ENCODE data around the gene PRDM16. TPM values are rescaled to one million over a fixed set of nuclear protein-coding genes. Genes with fewer than 3 reads are reported as not detected.

The PRDM16 gene
- total RNA-seq, 1 experiment from 2014 or later, result 0.04 TPM

DNA sequence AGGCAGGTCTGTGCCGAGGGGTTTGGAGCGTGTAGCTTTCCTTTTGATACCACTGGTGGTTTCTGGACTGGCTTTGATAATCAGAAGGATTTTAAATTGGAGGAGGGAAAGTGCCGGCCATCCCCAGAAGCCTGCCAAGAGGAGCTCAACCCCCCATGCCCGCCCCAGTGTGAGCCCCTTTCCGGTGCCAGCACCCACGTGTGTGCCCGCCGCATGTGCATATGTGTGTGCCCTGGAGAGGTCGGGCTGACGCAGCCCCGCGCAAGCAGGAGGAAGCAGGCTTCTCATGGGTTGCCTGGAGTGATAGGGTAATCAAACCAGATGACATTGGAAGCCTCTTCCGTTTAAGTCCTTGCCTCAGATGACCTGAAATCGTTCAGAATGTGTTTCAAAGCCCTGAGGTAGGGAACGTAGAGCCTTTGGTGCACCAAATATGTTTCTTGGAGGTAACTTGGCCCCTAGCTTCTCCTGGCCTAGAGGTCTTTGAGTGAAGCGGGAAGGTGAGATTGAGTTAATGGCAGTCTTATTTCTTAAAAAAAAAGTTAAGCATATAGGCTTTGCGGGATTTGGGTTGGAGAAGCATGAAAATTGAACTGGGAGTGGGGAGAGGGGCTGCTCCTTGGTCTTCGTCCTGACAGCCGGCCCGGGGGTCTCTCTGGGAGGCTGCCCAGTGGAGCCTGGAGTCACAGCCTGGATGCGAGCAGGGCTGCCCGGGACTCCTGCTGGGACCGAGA is 351.4 kb downstream of the PRDM16 start:
- ATAC-seq, result no peak
- ChIA-PET POLR2A (ENCODE audit: unreplicated experiment) (interaction anchor here (0.8 kb wide), 1 partner anchor 837 kb away, joined by 5 read pairs; no protein-coding TSS in a partner anchor), CTCF (interaction anchor here (0.6 kb wide), 3 partner anchors 107 to 307 kb away, joined by 5 to 6 read pairs (median 5); no protein-coding TSS in a partner anchor)
- Histone ChIP-seq H3K9me3 (ENCODE audit: low read length) (no peaks in the 10 kb centered on the region), H2AFZ (ENCODE audit: low read length) (no peak overlapping the region), H3K9ac (ENCODE audit: low read length) (no peak overlapping the region), H3F3A (ENCODE audit: low read length, unreplicated experiment) (no peaks in the 10 kb centered on the region), H3K27ac (ENCODE audit: low read length) (no peak overlapping the region), H3K4me3 (ENCODE audit: low read length) (no peak overlapping the region), H3K9me2 (replicated peaks; ENCODE audit: low read length) (no peaks in the 10 kb centered on the region), H3K36me3 (ENCODE audit: low read depth, low read length) (no peaks in the 10 kb centered on the region), H3K4me2 (ENCODE audit: low read length) (no peak overlapping the region), H3K4me1 (ENCODE audit: insufficient read depth, low read length) (peaks cover 15% of the 10 kb centered on the region), H3K27me3 (ENCODE audit: low read length) (peaks cover 91% of the 10 kb centered on the region), H3K79me2 (ENCODE audit: low read length) (no peaks in the 10 kb centered on the region), H4K20me1 (ENCODE audit: low read length) (no peaks in the 10 kb centered on the region)
- intact Hi-C loops (cut with micrococcal nuclease), result loop anchor here (5.0 kb wide), 1 partner anchor 1008 kb away; the partner anchor contains the start of gene PEX10
- BruUV-seq (replicated peaks), result no TSS peak
- DNase-seq, result no peak
- TF ChIP-seq, protein P1, sequence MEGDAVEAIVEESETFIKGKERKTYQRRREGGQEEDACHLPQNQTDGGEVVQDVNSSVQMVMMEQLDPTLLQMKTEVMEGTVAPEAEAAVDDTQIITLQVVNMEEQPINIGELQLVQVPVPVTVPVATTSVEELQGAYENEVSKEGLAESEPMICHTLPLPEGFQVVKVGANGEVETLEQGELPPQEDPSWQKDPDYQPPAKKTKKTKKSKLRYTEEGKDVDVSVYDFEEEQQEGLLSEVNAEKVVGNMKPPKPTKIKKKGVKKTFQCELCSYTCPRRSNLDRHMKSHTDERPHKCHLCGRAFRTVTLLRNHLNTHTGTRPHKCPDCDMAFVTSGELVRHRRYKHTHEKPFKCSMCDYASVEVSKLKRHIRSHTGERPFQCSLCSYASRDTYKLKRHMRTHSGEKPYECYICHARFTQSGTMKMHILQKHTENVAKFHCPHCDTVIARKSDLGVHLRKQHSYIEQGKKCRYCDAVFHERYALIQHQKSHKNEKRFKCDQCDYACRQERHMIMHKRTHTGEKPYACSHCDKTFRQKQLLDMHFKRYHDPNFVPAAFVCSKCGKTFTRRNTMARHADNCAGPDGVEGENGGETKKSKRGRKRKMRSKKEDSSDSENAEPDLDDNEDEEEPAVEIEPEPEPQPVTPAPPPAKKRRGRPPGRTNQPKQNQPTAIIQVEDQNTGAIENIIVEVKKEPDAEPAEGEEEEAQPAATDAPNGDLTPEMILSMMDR (conservative IDR thresholded peaks at IDR 0.05; ENCODE audit: low read depth, low read length), result no peak
- TF ChIP-seq EZH2 (IDR thresholded peaks at IDR 0.05; ENCODE audit: low read length, unreplicated experiment) (no peak), EZH2phosphoT487 (IDR thresholded peaks at IDR 0.05; ENCODE audit: borderline replicate concordance, low read length) (no peak)

DNA sequence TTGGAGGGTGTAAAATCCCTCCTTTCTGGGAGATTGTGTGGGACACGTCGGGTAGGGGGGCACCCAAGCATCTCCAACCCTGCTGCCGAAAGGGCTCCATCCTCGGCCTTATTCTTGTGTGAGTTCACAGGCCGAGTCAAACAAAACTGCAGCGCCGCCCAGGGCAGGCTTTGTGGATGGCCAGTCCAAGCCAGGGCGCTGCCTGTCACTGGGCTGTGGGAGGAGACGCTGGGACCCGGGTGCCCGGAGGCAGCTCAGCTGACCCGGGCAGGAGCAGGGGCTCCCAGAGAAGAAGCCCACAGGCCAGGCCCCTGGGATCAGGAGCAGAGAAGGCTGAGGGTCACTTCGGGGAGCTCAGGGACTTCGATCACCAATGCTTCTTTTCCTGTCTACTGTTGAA is 353.6 kb downstream of the PRDM16 start:
- H3K9ac ChIP-seq (ENCODE audit: low read length), result no peak overlapping the region
- H2AFZ ChIP-seq (ENCODE audit: low read length), result no peak overlapping the region
- H3K27ac ChIP-seq (ENCODE audit: low read length), result no peak overlapping the region
- H3F3A ChIP-seq (ENCODE audit: low read length, unreplicated experiment), result no peaks in the 10 kb centered on the region
- H3K4me3 ChIP-seq (ENCODE audit: low read length), result no peak overlapping the region
- no peaks in the 10 kb centered on the region for H4K20me1 ChIP-seq (ENCODE audit: low read length)
- no peaks in the 10 kb centered on the region for H3K36me3 ChIP-seq (ENCODE audit: low read depth, low read length)
- ChIA-PET POLR2A (ENCODE audit: unreplicated experiment) (no interaction called here), CTCF (no interaction called here)
- peaks cover 15% of the 10 kb centered on the region for H3K4me1 ChIP-seq (ENCODE audit: insufficient read depth, low read length)
- DNase-seq (no peak), ATAC-seq (no peak)
- H3K9me3 ChIP-seq (ENCODE audit: low read length), result no peaks in the 10 kb centered on the region
- no peak overlapping the region for H3K4me2 ChIP-seq (ENCODE audit: low read length)
- no peaks in the 10 kb centered on the region for H3K9me2 ChIP-seq (replicated peaks; ENCODE audit: low read length)
- H3K27me3 ChIP-seq (ENCODE audit: low read length), result peaks cover 72% of the 10 kb centered on the region
- no peaks in the 10 kb centered on the region for H3K79me2 ChIP-seq (ENCODE audit: low read length)
- TF ChIP-seq EZH2phosphoT487 (IDR thresholded peaks at IDR 0.05; ENCODE audit: borderline replicate concordance, low read length), result no peak
- TF ChIP-seq, protein P1 (conservative IDR thresholded peaks at IDR 0.05; ENCODE audit: low read depth, low read length), result no peak
- BruUV-seq (replicated peaks), result no TSS peak
- intact Hi-C loops (cut with micrococcal nuclease), result loop anchor here (5.0 kb wide), 1 partner anchor 1010 kb away; the partner anchor contains the start of gene PEX10

DNA sequence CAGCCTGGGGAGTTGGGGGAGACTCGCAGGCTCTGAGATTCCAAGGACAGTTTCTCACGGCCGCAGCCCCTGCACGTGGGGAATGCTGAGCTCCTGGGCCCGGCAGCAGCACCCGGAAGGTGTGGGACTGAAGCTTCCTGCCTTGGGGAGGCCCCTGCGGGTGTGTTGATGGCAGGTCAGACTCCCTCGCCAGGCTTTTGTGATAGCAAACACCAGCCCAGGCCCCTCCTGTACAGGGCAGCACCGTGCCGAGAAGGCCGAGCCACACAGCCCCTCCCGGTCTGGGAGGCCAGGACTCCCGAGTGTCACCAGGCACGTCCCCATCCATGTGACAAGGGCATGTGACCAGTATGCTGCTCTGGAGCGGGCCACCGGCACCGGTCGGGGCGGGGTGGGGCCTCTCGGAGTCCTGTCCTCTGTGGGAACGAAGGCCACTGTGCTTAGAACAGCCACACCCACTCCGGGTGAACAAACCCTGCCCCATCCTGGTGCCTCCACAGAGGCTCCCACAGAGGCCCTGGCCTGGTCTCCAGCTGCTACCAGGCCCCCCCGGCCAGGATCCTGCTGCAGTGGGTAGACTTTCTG is 354.3 kb downstream of the PRDM16 start:
- BruUV-seq (replicated peaks), result no TSS peak
- TF ChIP-seq, protein P1 (conservative IDR thresholded peaks at IDR 0.05; ENCODE audit: low read depth, low read length), result no peak
- TF ChIP-seq EZH2phosphoT487 (IDR thresholded peaks at IDR 0.05; ENCODE audit: borderline replicate concordance, low read length) (no peak), EZH2 (IDR thresholded peaks at IDR 0.05; ENCODE audit: low read length, unreplicated experiment) (no peak)
- no peaks in the 10 kb centered on the region for H3K9me3 ChIP-seq (ENCODE audit: low read length)
- H3K27me3 ChIP-seq (ENCODE audit: low read length), result peaks cover 65% of the 10 kb centered on the region
- no peaks in the 10 kb centered on the region for H3K79me2 ChIP-seq (ENCODE audit: low read length)
- no peak overlapping the region for H3K4me3 ChIP-seq (ENCODE audit: low read length)
- intact Hi-C loops (cut with micrococcal nuclease), result loop anchor here (5.0 kb wide), 1 partner anchor 1011 kb away; the partner anchor contains the start of gene PEX10
- H3K27ac ChIP-seq (ENCODE audit: low read length), result no peak overlapping the region
- no peaks in the 10 kb centered on the region for H3F3A ChIP-seq (ENCODE audit: low read length, unreplicated experiment)
- DNase-seq (no peak), ATAC-seq (no peak)
- no peak overlapping the region for H3K9ac ChIP-seq (ENCODE audit: low read length)
- ChIA-PET POLR2A (ENCODE audit: unreplicated experiment) (no interaction called here), CTCF (no interaction called here)
- H3K36me3 ChIP-seq (ENCODE audit: low read depth, low read length), result no peaks in the 10 kb centered on the region
- H2AFZ ChIP-seq (ENCODE audit: low read length), result no peak overlapping the region
- H3K4me2 ChIP-seq (ENCODE audit: low read length), result no peak overlapping the region
- H4K20me1 ChIP-seq (ENCODE audit: low read length), result no peaks in the 10 kb centered on the region
- no peaks in the 10 kb centered on the region for H3K9me2 ChIP-seq (replicated peaks; ENCODE audit: low read length)
- peaks cover 15% of the 10 kb centered on the region for H3K4me1 ChIP-seq (ENCODE audit: insufficient read depth, low read length)
